H1 (cell line): Measurements from ENCODE around the gene MRPL43. TPM values are rescaled to one million over a fixed set of nuclear protein-coding genes. Genes with fewer than 3 reads are reported as not detected.

Experiments
- CTCF ChIA-PET: fragments of 300-600 bp; sonication (Branson Sonifier 250); formaldehyde crosslinking; loops from one replicate; lab custom pipeline; 2021; ENCODE audit not compliant: partially characterized antibody; lab: Charles Lee
- POLR2A ChIA-PET: fragments of 300-600 bp; sonication (Branson Sonifier 250); formaldehyde crosslinking; loops from one replicate; lab custom pipeline; 2021; ENCODE audit warnings: inconsistent platforms; ENCODE audit not compliant: partially characterized antibody; lab: Charles Lee
- DNase-seq, 2 experiments: peaks; one replicate each; pipeline versions ENCODE4 v3.0.0 to v3.0.0-alpha.2; 2010 to 2022; ENCODE audit warnings: low spot score in 2 of 2, low read depth in 1 of 2, mixed read lengths in 1 of 2
- FAIRE-seq: peaks from 2 replicates; lab custom pipeline; 2011; peaks lifted over from hg19 to GRCh38; lab: Jason Lieb, UNC
- H2AFZ ChIP-seq: 2 replicates; pipeline ENCODE4 v1.8.1; 2012; ENCODE audit warnings: low read length, inconsistent platforms
- H2AK5ac ChIP-seq: 2 replicates; pipeline ENCODE4 v1.6.1; 2013; ENCODE audit warnings: low read depth, low read length
- H2BK120ac ChIP-seq: replicated peaks from 2 replicates; pipeline ENCODE3; 2013; ENCODE audit warnings: low read depth, low read length, inconsistent platforms
- H2BK12ac ChIP-seq: 2 replicates; pipeline ENCODE4 v1.6.1; 2013; ENCODE audit warnings: low read depth, low read length
- H2BK15ac ChIP-seq: 2 replicates; pipeline ENCODE4 v1.6.1; 2013; ENCODE audit warnings: low read length
- H2BK20ac ChIP-seq: 2 replicates; pipeline ENCODE4 v1.6.1; 2013; ENCODE audit warnings: low read length
- H2BK5ac ChIP-seq: 2 replicates; pipeline ENCODE4 v1.6.1; 2013; ENCODE audit warnings: low read depth, low read length
- H3K14ac ChIP-seq: 2 replicates; pipeline ENCODE4 v1.6.1; 2013; ENCODE audit warnings: inconsistent platforms; ENCODE audit not compliant: insufficient read length
- H3K18ac ChIP-seq: 2 replicates; pipeline ENCODE4 v1.6.1; 2013; ENCODE audit warnings: low read length; ENCODE audit errors: extremely low read depth
- H3K23ac ChIP-seq: 2 replicates; pipeline ENCODE4 v1.6.1; 2013; ENCODE audit warnings: inconsistent platforms; ENCODE audit not compliant: insufficient read length
- H3K23me2 ChIP-seq: 2 replicates; pipeline ENCODE4 v1.6.1; 2013; ENCODE audit warnings: low read depth, low read length
- H3K27ac ChIP-seq: 2 replicates; pipeline ENCODE4 v1.6.1; 2011; ENCODE audit warnings: low read depth, low read length, inconsistent platforms
- H3K27me3 ChIP-seq, 4 experiments: replicated peaks in 1 of 4; 1 replicate in 1 of 4; 2 replicates in 3 of 4; pipeline versions ENCODE4 v1.6.1 to v1.8.1; 2011 to 2013; ENCODE audit warnings: low read length in 3 of 4, mild to moderate bottlenecking in 3 of 4, inconsistent platforms in 2 of 4, mixed read lengths in 2 of 4, moderate library complexity in 1 of 4; ENCODE audit not compliant: control insufficient read depth in 3 of 4, insufficient read depth in 3 of 4; ENCODE audit errors: extremely low read depth in 1 of 4
- H3K36me3 ChIP-seq, 4 experiments: 2 replicates each; pipeline versions ENCODE4 v1.6.1 to v1.8.1; 2011 to 2013; ENCODE audit warnings: mild to moderate bottlenecking in 4 of 4, low read length in 3 of 4, moderate library complexity in 2 of 4, control low read depth in 1 of 4, inconsistent platforms in 1 of 4; ENCODE audit not compliant: insufficient read depth in 4 of 4, control insufficient read depth in 2 of 4
- H3K4ac ChIP-seq: replicated peaks from 2 replicates; pipeline ENCODE3; 2013; ENCODE audit warnings: low read length, low read depth, mixed read lengths, inconsistent platforms; ENCODE audit not compliant: insufficient read length
- H3K4me1 ChIP-seq, 4 experiments: replicated peaks in 1 of 4; 1 replicate in 1 of 4; 2 replicates in 3 of 4; pipeline versions ENCODE4 v1.6.1 to v1.8.1; 2011 to 2013; ENCODE audit warnings: low read length in 3 of 4, inconsistent platforms in 2 of 4, mixed read lengths in 1 of 4; ENCODE audit not compliant: insufficient read depth in 4 of 4, control insufficient read depth in 3 of 4
- H3K4me2 ChIP-seq, 2 experiments: 2 replicates each; pipeline versions ENCODE4 v1.6.1 to v1.8.1; 2011 to 2013; ENCODE audit warnings: low read depth in 2 of 2, low read length in 2 of 2, control low read depth in 1 of 2, inconsistent platforms in 1 of 2, mild to moderate bottlenecking in 1 of 2; ENCODE audit not compliant: insufficient read depth in 1 of 2
- H3K4me3 ChIP-seq, 4 experiments: fragments of 200-600, 300-600 bp in 1 of 4; sonication (generic), shearing (Covaris generic), sonication (Bioruptor Twin) in 1 of 4; 2 replicates each; pipeline versions ENCODE4 v1.5.1 to v1.8.1; 2011 to 2016; ENCODE audit warnings: low read length in 4 of 4, low read depth in 3 of 4, control low read depth in 2 of 4, inconsistent platforms in 2 of 4, mild to moderate bottlenecking in 2 of 4, mixed read lengths in 1 of 4, moderate library complexity in 1 of 4; ENCODE audit not compliant: insufficient read depth in 2 of 4; ENCODE audit errors: extremely low read depth in 1 of 4
- H3K56ac ChIP-seq: replicated peaks from 2 replicates; pipeline ENCODE3; 2013; ENCODE audit warnings: low read depth, mild to moderate bottlenecking, mixed read lengths, low read length, inconsistent platforms; ENCODE audit not compliant: insufficient read length
- H3K79me1 ChIP-seq: 2 replicates; pipeline ENCODE4 v1.6.1; 2013; ENCODE audit warnings: low read depth, low read length, control low read depth
- H3K79me2 ChIP-seq, 2 experiments: 2 replicates each; pipeline versions ENCODE4 v1.6.1 to v1.8.1; 2012 to 2013; ENCODE audit warnings: low read length in 2 of 2, mild to moderate bottlenecking in 2 of 2, inconsistent platforms in 1 of 2; ENCODE audit not compliant: insufficient read depth in 2 of 2, control insufficient read depth in 1 of 2
- H3K9ac ChIP-seq, 4 experiments: replicated peaks in 1 of 4; 1 replicate in 1 of 4; 2 replicates in 3 of 4; pipeline versions ENCODE4 v1.6.1 to v1.8.1; 2011 to 2013; ENCODE audit warnings: low read depth in 3 of 4, low read length in 3 of 4, control low read depth in 2 of 4, mild to moderate bottlenecking in 2 of 4, moderate library complexity in 2 of 4, inconsistent platforms in 1 of 4; ENCODE audit errors: extremely low read depth in 1 of 4
- H3K9me3 ChIP-seq, 2 experiments: 2 replicates each; pipeline versions ENCODE4 v1.6.1 to v1.8.1; 2012 to 2013; ENCODE audit warnings: mild to moderate bottlenecking in 2 of 2, moderate library complexity in 2 of 2, control low read depth in 1 of 2, inconsistent platforms in 1 of 2, low read depth in 1 of 2, low read length in 1 of 2, mixed read lengths in 1 of 2; ENCODE audit not compliant: insufficient read depth in 2 of 2
- H4K20me1 ChIP-seq, 2 experiments: replicated peaks in 1 of 2; 2 replicates each; pipeline versions ENCODE3 to v1.8.1; 2011 to 2013; ENCODE audit warnings: inconsistent platforms in 2 of 2, low read length in 2 of 2, mild to moderate bottlenecking in 1 of 2; ENCODE audit not compliant: insufficient read depth in 2 of 2, control insufficient read depth in 1 of 2
- H4K5ac ChIP-seq: 2 replicates; pipeline ENCODE4 v1.6.1; 2013; ENCODE audit warnings: low read length, low read depth, mixed read lengths, inconsistent platforms; ENCODE audit not compliant: insufficient read length
- H4K8ac ChIP-seq: 2 replicates; pipeline ENCODE4 v1.8.0; 2013; ENCODE audit warnings: mild to moderate bottlenecking, moderate library complexity, low read length, inconsistent platforms; ENCODE audit not compliant: insufficient read depth; ENCODE audit errors: extremely low read depth
- H4K91ac ChIP-seq: replicated peaks from 2 replicates; pipeline ENCODE3; 2013; ENCODE audit warnings: low read length, mixed read lengths, inconsistent platforms; ENCODE audit not compliant: insufficient read length
- ASH2L ChIP-seq: fragments of 200-600, 300-600 bp; sonication (generic); IDR thresholded peaks from one replicate; pipeline ENCODE4 v1.7.1; 2017; ENCODE audit warnings: low read length
- JUND ChIP-seq: IDR thresholded peaks from 2 replicates; pipeline ENCODE4 v1.6.1; 2011; ENCODE audit warnings: mild to moderate bottlenecking, improper control_type of control experiment, low read length
- KDM5A ChIP-seq: fragments of 200-600 bp; IDR thresholded peaks from 2 replicates; pipeline ENCODE4 v1.7.1; 2012; ENCODE audit warnings: mild to moderate bottlenecking, low read length, inconsistent platforms, mixed read lengths
- SAP30 ChIP-seq: fragments of 300-600 bp; sonication (generic); IDR thresholded peaks from 2 replicates; pipeline ENCODE4 v1.7.1; 2012; ENCODE audit warnings: low read length, moderate library complexity, mild to moderate bottlenecking, inconsistent platforms; ENCODE audit not compliant: insufficient read depth, insufficient replicate concordance
- SP1 ChIP-seq: IDR thresholded peaks from 2 replicates; pipeline ENCODE4 v1.6.1; 2011; ENCODE audit warnings: low read depth, low read length
- WGBS, 2 experiments: shearing (Covaris generic) in 1 of 2; methylation state at CpG; one replicate each; pipeline versions ENCODE4 v1.1.6 to v1.1.7; 2013 to 2015; ENCODE audit warnings: low lambda C conversion rate in 2 of 2, mixed read lengths in 2 of 2, inconsistent platforms in 1 of 2, low coverage in 1 of 2, missing lambda C conversion rate in 1 of 2; ENCODE audit not compliant: insufficient replicate concordance in 2 of 2, insufficient coverage in 1 of 2, insufficient read length in 1 of 2; ENCODE audit errors: extremely low coverage in 1 of 2, missing lambda C conversion rate in 1 of 2; 5-methylcytosine and 5-hydroxymethylcytosine counted together
- polyA plus RNA-seq, 7 experiments: library from polyadenylated mRNA; depleted of rRNA in 3 of 7; stranded (reverse) in 5 of 7; unstranded in 2 of 7; fragments of >200 nt in 5 of 7; fragments of 200-250 nt in 2 of 7; gene quantifications; 1 replicate in 5 of 7; 2 replicates in 1 of 7; 4 replicates in 1 of 7; pipeline versions ENCODE4 v1.2.1 to v1.2.3, GENCODE V29; 2011 to 2013; ENCODE audit warnings: missing spikeins in 2 of 7, mixed read lengths in 2 of 7
- total RNA-seq: library from RNA; stranded (reverse); fragmentation: NEBNext Ultra II Directional; extraction: Animal tissue kit (Norgen Biotek cat#: 25700); gene quantifications from 2 replicates; pipeline ENCODE4 v1.2.1, GENCODE V29; 2021

MRPL43 gene
- total and polyA plus RNA-seq, 2 of the 8 experiments (the other 6 are each of a cell fraction or from before 2014, with no cell fraction given): 74.1 to 149 TPM

DNA sequence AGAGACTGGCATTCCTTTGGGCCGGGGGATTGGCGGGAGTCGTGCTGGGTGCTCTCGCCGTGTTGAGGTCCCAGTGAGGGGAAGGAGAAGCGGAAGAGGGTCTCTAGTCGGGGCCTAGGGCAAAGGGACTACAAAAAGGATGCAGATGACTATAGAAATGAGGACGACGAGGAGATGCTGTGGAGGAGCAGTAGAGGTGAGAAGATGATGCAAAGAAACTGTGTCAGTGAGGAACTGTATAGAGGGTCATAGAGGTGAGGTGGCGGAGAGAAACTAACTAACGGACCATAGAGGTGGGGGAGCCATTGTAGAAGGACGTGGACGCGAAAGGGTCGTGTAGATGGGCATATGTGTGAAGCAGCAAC is 370 bp upstream of the MRPL43 start:
- Histone ChIP-seq H3K79me2 (peaks cover 17 to 51% of the 10 kb centered on the region in 2 experiments), H3K9ac (peak overlapping the region; percentile 68 to 84 (median 82)), H3K23me2 (peaks cover 9% of the 10 kb centered on the region; the same call in 1 of the 2 replicates), H3K79me1 (peaks cover 15% of the 10 kb centered on the region), H3K4me1 (peaks cover 0 to 12% (median 5%) of the 10 kb centered on the region in 4 experiments; a peak in 4 of 7 replicates), H2BK12ac (peak overlapping the region; percentile 80; the same call in 1 of the 2 replicates), H2BK120ac (no peak overlapping the region), H3K9me3 (no peaks in the 10 kb centered on the region), H3K14ac (no peak overlapping the region), H2AK5ac (peak overlapping the region; percentile 86; the same call in 1 of the 2 replicates), H2BK15ac (no peak overlapping the region), H3K36me3 (peaks cover 14 to 37% (median 26%) of the 10 kb centered on the region in 4 experiments), H3K4ac (peak overlapping the region; percentile 58), H4K8ac (peak overlapping the region; percentile 93), H3K4me2 (peak overlapping the region; percentile 85 to 98), H3K18ac (no peak overlapping the region; the same call in 1 of the 2 replicates), H4K5ac (no peak overlapping the region), H3K23ac (no peak overlapping the region), H3K27me3 (no peaks in the 10 kb centered on the region), H4K20me1 (peaks cover 7 to 18% of the 10 kb centered on the region in 2 experiments), H4K91ac (no peak overlapping the region), H2AFZ (no peak overlapping the region), H2BK20ac (no peak overlapping the region), H3K4me3 (peak overlapping the region; percentile 68 to 92 (median 80)), H2BK5ac (peak overlapping the region; percentile 96), H3K27ac (peak overlapping the region; percentile 37), H3K56ac (no peak overlapping the region)
- DNase-seq: no peak
- 0 out of 2 replicates have a peak, but pooled peaks have one; percentile 6 for TF ChIP-seq KDM5A
- no peak for TF ChIP-seq SP1
- peak; percentile 84 for TF ChIP-seq SAP30
- TF ChIP-seq ASH2L: peak; percentile 78
- no peak for TF ChIP-seq JUND
- FAIRE-seq: no peak
- POLR2A ChIA-PET: interaction anchor here (0.8 to 6.8 kb wide), 12 partner anchors 10 to 43 kb away, joined by 3 to 38 read pairs (median 4); partner anchors contain the start of genes LZTS2, PDZD7, SEMA4G and SFXN3
- 1% methylated on average over 15 of the region's 15 CpGs; no CpG with 5 or more reads in 1 of the 2 experiments for WGBS, 2 experiments
- CTCF ChIA-PET: interaction anchor here (1.4 to 26.8 kb wide), 5 partner anchors 10 to 57 kb away, joined by 3 to 464 read pairs (median 22); partner anchors contain the start of gene SEMA4G
